ENCODE results near the gene TTC39A. TPM values are rescaled to one million over a fixed set of nuclear protein-coding genes. Genes with fewer than 3 reads are reported as not detected.

Gene TTC39A
- total RNA-seq, 1 donor from 2014 or later = 26.0 TPM

DNA sequence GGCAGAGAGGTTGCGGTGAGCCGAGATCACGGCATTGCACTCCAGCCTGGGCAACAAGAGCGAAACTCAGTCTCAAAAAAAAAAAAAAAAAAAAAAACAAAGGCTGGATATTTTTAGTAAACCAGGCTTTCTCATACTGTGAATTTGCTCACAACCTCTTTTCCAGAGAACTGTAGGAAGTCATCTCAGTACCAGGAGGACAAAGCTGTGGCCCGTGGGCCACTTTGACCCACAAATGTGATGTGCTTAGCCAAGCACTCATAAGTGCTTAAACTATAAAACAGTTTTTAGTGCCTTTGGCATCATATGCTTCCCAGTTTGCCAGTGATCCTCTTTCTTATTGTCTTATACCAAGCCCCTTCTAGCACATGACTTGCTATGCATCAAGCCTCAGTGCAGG lies 47.8 kb downstream of the TTC39A start:
- DNase-seq (ENCODE audit: low spot score, unreplicated experiment) = no peak
- no peaks in the 10 kb centered on the region for H3K9me3 Mint-ChIP-seq (ENCODE audit: low read depth)
- no peaks in the 10 kb centered on the region for H3K27me3 Mint-ChIP-seq
- H3K4me1 Mint-ChIP-seq (ENCODE audit: low read depth) = peaks cover 14% of the 10 kb centered on the region
- TF ChIP-seq, protein P1, sequence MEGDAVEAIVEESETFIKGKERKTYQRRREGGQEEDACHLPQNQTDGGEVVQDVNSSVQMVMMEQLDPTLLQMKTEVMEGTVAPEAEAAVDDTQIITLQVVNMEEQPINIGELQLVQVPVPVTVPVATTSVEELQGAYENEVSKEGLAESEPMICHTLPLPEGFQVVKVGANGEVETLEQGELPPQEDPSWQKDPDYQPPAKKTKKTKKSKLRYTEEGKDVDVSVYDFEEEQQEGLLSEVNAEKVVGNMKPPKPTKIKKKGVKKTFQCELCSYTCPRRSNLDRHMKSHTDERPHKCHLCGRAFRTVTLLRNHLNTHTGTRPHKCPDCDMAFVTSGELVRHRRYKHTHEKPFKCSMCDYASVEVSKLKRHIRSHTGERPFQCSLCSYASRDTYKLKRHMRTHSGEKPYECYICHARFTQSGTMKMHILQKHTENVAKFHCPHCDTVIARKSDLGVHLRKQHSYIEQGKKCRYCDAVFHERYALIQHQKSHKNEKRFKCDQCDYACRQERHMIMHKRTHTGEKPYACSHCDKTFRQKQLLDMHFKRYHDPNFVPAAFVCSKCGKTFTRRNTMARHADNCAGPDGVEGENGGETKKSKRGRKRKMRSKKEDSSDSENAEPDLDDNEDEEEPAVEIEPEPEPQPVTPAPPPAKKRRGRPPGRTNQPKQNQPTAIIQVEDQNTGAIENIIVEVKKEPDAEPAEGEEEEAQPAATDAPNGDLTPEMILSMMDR (IDR thresholded peaks at IDR 0.05; ENCODE audit: unreplicated experiment) = no peak
- no peak overlapping the region for H3K4me3 Mint-ChIP-seq (ENCODE audit: low read depth)
- H3K36me3 Mint-ChIP-seq (ENCODE audit: insufficient read depth) = peaks cover 6% of the 10 kb centered on the region
- H3K27ac Mint-ChIP-seq = peak overlapping the region; percentile 67

DNA sequence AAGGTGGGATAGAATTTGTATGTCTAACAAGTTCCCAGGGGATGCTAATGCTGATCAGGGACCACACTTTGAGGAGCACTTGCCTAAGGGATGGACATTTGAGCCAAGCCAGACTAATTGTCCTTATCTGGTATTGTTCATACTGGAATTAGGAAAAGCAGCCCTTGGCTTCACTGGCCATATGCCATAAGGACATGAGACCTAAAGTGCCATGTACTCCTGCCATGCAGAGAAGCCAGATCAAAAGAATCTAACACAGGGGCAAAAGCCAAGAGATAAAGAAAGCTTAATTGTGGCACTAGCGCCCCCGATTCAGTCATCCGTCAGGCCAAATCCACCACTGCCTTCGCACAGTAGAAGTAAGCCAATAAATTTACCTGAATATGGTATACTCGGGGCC lies 48.6 kb downstream of the TTC39A start:
- H3K9me3 Mint-ChIP-seq (ENCODE audit: low read depth) = no peaks in the 10 kb centered on the region
- no peak overlapping the region for H3K27ac Mint-ChIP-seq
- no peak overlapping the region for H3K4me3 Mint-ChIP-seq (ENCODE audit: low read depth)
- TF ChIP-seq, protein P1 (IDR thresholded peaks at IDR 0.05; ENCODE audit: unreplicated experiment) = no peak
- H3K4me1 Mint-ChIP-seq (ENCODE audit: low read depth) = peaks cover 14% of the 10 kb centered on the region
- DNase-seq (ENCODE audit: low spot score, unreplicated experiment) = no peak
- H3K36me3 Mint-ChIP-seq (ENCODE audit: insufficient read depth) = peaks cover 5% of the 10 kb centered on the region
- no peaks in the 10 kb centered on the region for H3K27me3 Mint-ChIP-seq

DNA sequence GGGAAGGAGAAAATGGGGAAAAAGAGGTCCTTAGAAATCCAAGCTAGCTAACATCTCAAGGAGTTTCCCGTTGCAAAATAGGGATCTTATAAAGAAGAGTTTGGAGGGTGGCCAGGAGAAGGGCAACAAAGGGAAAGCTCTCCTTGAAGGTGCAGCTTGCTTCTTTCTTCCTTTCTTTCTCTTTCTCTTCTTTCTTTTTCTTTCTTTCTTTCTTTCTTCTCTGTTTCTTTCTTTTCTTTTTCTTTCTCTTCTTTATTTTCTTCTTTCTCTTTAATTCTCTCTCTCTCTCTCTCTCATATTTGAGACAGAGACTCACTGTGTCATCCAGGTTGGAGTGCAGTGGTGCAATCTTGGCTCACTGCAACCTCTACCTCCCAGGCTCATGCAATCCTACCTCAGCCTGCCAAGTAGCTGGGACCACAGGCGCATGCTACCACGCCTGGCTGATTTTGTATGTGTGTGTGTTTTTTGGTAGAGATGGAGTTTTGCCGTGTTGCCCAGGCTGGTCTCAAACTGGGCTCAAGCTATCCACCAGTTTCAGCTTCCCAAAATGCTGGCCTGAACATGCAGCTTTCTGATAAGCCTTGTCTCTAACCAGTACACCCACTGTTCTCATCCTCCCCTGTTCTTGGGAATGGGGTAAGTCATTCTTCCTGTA lies 49.9 kb downstream of the TTC39A start:
- H3K27ac Mint-ChIP-seq = no peak overlapping the region
- no peak overlapping the region for H3K4me3 Mint-ChIP-seq (ENCODE audit: low read depth)
- H3K36me3 Mint-ChIP-seq (ENCODE audit: insufficient read depth) = peaks cover 2% of the 10 kb centered on the region
- TF ChIP-seq, protein P1 (IDR thresholded peaks at IDR 0.05; ENCODE audit: unreplicated experiment) = no peak
- peaks cover 14% of the 10 kb centered on the region for H3K4me1 Mint-ChIP-seq (ENCODE audit: low read depth)
- no peaks in the 10 kb centered on the region for H3K9me3 Mint-ChIP-seq (ENCODE audit: low read depth)
- no peak for DNase-seq (ENCODE audit: low spot score, unreplicated experiment)
- no peaks in the 10 kb centered on the region for H3K27me3 Mint-ChIP-seq

DNA sequence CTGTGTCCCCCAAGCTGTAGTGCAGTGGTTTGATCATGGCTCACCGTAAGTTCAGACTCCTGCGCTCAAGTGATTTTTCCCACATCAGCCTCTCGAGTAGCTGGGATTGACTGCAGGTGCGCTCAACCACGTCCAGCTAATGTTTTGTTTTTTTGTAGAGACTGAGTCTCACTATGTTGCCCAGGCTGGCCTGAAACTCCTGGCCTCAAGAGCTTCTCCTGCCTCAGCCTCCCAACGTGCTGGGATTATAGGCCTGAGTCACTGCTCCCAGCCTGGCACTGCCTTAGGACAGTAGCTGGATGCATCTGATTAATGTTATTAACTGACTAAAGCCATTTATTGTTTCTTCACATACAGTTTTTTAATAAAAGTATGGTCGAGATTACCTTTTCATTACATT lies 54.1 kb downstream of the TTC39A start:
- Mint-ChIP-seq H3K27me3 (no peaks in the 10 kb centered on the region), H3K27ac (no peak overlapping the region), H3K4me3 (ENCODE audit: low read depth) (no peak overlapping the region), H3K9me3 (ENCODE audit: low read depth) (no peaks in the 10 kb centered on the region), H3K36me3 (ENCODE audit: insufficient read depth) (peaks cover 7% of the 10 kb centered on the region), H3K4me1 (ENCODE audit: low read depth) (no peaks in the 10 kb centered on the region)
- TF ChIP-seq, protein P1 (IDR thresholded peaks at IDR 0.05; ENCODE audit: unreplicated experiment) = no peak
- DNase-seq (ENCODE audit: low spot score, unreplicated experiment) = no peak

DNA sequence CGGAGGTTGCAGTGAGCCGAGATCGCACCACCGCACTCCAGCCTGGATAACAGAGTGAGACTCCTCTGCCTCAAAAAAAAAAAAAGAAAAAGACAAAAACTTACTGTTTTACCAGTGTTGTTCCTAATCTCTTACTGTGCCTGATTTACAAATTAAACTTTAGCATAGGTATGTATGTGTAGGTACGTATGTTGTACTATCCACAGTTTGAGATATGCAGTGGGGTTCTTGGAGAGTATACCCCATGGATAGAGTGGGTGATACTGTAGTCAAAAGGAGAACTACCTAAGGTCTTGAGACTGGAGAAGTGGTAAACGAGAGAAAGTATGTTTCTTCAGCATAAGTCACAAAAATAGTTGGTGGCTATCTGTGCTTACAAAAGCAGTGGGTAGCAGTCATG lies 55.7 kb downstream of the TTC39A start:
- TF ChIP-seq, protein P1 (IDR thresholded peaks at IDR 0.05; ENCODE audit: unreplicated experiment) = no peak
- Mint-ChIP-seq H3K27me3 (no peaks in the 10 kb centered on the region), H3K27ac (no peak overlapping the region), H3K9me3 (ENCODE audit: low read depth) (no peaks in the 10 kb centered on the region), H3K4me1 (ENCODE audit: low read depth) (peaks cover 2% of the 10 kb centered on the region), H3K4me3 (ENCODE audit: low read depth) (no peak overlapping the region), H3K36me3 (ENCODE audit: insufficient read depth) (peaks cover 13% of the 10 kb centered on the region)
- no peak for DNase-seq (ENCODE audit: low spot score, unreplicated experiment)

Measured in progenitor cell of endocrine pancreas (in vitro differentiated cells).